Ovary (tissue), 9 donors: ENCODE measurements around the gene ALDOC. TPM values are rescaled to one million over a fixed set of nuclear protein-coding genes. Genes with fewer than 3 reads are reported as not detected.

Experiments
- DNase-seq, 5 donors: peaks; one replicate each; pipeline ENCODE4 v3.0.0-alpha.2; 2019 to 2020
- H3K27ac ChIP-seq, 2 donors: fragments of 200-600 bp; one replicate each; pipeline versions ENCODE4 v1.5.1 to v1.8.0; 2019 to 2022
- H3K27me3 ChIP-seq: fragments of 200-600 bp; one replicate; pipeline ENCODE4 v1.8.0; 2022
- H3K36me3 ChIP-seq: fragments of 200-600 bp; sonication (generic); one replicate; pipeline ENCODE4 v1.5.1; 2019
- H3K4me1 ChIP-seq: one replicate; pipeline ENCODE4 v1.8.1; 2013; ENCODE audit warnings: mild to moderate bottlenecking, moderate library complexity; ENCODE audit not compliant: insufficient read depth
- H3K4me3 ChIP-seq: fragments of 200-600 bp; sonication (generic); one replicate; pipeline ENCODE4 v1.5.1; 2017
- H3K9me3 ChIP-seq, 2 donors: fragments of 200-600 bp in 1 of 2; sonication (generic) in 1 of 2; one replicate each; pipeline versions ENCODE4 v1.5.1 to v1.8.1; 2013 to 2019; ENCODE audit warnings: mild to moderate bottlenecking in 1 of 2, moderate library complexity in 1 of 2
- CTCF ChIP-seq, 3 donors: fragments of 450-650 bp in 2 of 3; fragments of 200-600 bp in 1 of 3; IDR thresholded peaks; one replicate each; pipeline versions ENCODE4 v1.5.1 to v1.8.0; 2016 to 2022; ENCODE audit warnings: antibody characterized with exemption in 3 of 3, mild to moderate bottlenecking in 1 of 3
- EP300 ChIP-seq: sonication (generic); formaldehyde crosslinking; IDR thresholded peaks from one replicate; pipeline ENCODE4 v1.6.1; 2017; ENCODE audit warnings: antibody characterized with exemption
- POLR2A ChIP-seq: fragments of 450-650 bp; IDR thresholded peaks from one replicate; pipeline ENCODE4 v1.6.1; 2017; ENCODE audit warnings: antibody characterized with exemption, mild to moderate bottlenecking, moderate library complexity
- WGBS, 3 donors: extraction: QIAGEN DNeasy Blood & Tissue Kit in 1 of 3; methylation state at CpG; one replicate each; pipeline versions ENCODE4 v1.1.5 to v1.1.7; 2013 to 2017; 5-methylcytosine and 5-hydroxymethylcytosine counted together
- intact Hi-C, 4 donors: fragments of 100-400 bp; cut with DNase I; formaldehyde crosslinking; loops; one replicate each; pipeline versions ENCODE4 v1.11.0 to v1.15.1; 2022 to 2023
- polyA plus RNA-seq, 2 donors: library from polyadenylated mRNA; stranded (reverse); fragments of 200-250 nt in 1 of 2; fragments of 350-450 nt in 1 of 2; fragmentation: Illumina TruSeq in 1 of 2; extraction: RNeasy Lipid Tissue Mini Kit (QIAGEN cat#74804) in 1 of 2; gene quantifications; one replicate each; pipeline ENCODE4 v1.2.3, GENCODE V29; 2013 to 2014
- total RNA-seq, 7 donors: library from RNA; depleted of rRNA in 2 of 7; stranded (reverse); fragments of >200 nt in 2 of 7; fragmentation: NEBNext Ultra II Directional in 3 of 7; extraction: Animal tissue kit (Norgen Biotek cat#: 25700) in 3 of 7; gene quantifications; one replicate each; pipeline versions ENCODE4 v1.1.0 to v1.2.4, GENCODE V29; 2016 to 2023
- donor health status: DM: no; HTN: no; CAD: no; lungs with moderate emphysema.
- donor health status: DM: no; HTN: no; CAD: no.
- donor health status: Bipolar disorder and iron deficiency.
- donor health status: DM: yes; HTN: yes; CAD: no.
- donor health status: DM: no; HTN: no; CAD: no.
- donor health status: DM: yes; HTN: yes; CAD: no.

Gene ALDOC
- total and polyA plus RNA-seq, 9 donors, result 17.1 to 71.5 (median 28.4) TPM

- Histone ChIP-seq H3K27me3 (no peaks in the 10 kb centered on the region), H3K4me1 (no peaks in the 10 kb centered on the region), H3K9me3 (no peaks in the 10 kb centered on the region), H3K27ac (no peak overlapping the region), H3K36me3 (no peaks in the 10 kb centered on the region), H3K4me3 (no peak overlapping the region)
- intact Hi-C loops, result no loop called here
- 80 to 84% (median 82%) methylated on average over 14 of the region's 14 CpGs for WGBS, 3 donors
- no peak for DNase-seq
- TF ChIP-seq EP300 (no peak), CTCF (IDR thresholded peaks at IDR 0.05) (no peak), POLR2A (no peak)
These were observed 38.3 kb downstream of the ALDOC start for GRCh38 chr17:28538296-28538895.

DNA sequence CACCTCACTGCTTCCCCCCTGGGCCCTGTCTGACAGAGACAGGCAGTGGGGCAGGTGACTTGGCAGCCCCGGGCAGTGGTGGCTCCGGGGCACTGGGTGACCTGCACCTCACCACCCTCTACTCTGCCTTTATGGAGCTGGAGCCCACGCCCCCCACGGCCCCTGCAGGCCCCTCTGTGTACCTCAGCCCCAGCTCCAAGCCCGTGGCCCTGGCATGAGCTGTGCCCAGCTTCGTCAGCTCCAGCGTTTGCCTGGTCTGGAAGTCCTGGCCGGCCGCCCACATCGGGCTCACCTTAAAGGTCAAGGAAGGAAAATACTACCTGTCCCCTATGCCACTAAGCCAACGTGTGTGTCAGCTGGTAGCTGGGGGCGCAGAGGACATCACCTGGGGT lies 39.5 kb downstream of the ALDOC start:
- intact Hi-C loops, result no loop called here
- H3K27ac ChIP-seq, result no peak overlapping the region
- H3K36me3 ChIP-seq, result no peaks in the 10 kb centered on the region
- H3K27me3 ChIP-seq, result no peaks in the 10 kb centered on the region
- H3K9me3 ChIP-seq, result no peaks in the 10 kb centered on the region
- 68 to 86% (median 68%) methylated on average over 9 to 12 of the region's 12 CpGs for WGBS, 3 donors
- no peaks in the 10 kb centered on the region for H3K4me1 ChIP-seq
- no peak for DNase-seq
- no peak for TF ChIP-seq POLR2A
- no peak for TF ChIP-seq EP300
- TF ChIP-seq CTCF (IDR thresholded peaks at IDR 0.05), result no peak
- H3K4me3 ChIP-seq, result no peak overlapping the region

GRCh38 chr17:28536532-28537218 lies 40.0 kb downstream of the ALDOC start:
- Histone ChIP-seq H3K27me3 (no peaks in the 10 kb centered on the region), H3K36me3 (no peaks in the 10 kb centered on the region), H3K4me1 (no peaks in the 10 kb centered on the region), H3K27ac (no peak overlapping the region), H3K9me3 (no peaks in the 10 kb centered on the region), H3K4me3 (no peak overlapping the region)
- WGBS, 3 donors, result 55 to 65% (median 58%) methylated on average over 9 of the region's 9 CpGs
- intact Hi-C loops, result no loop called here
- no peak for TF ChIP-seq EP300
- no peak for TF ChIP-seq POLR2A
- no peak for TF ChIP-seq CTCF (IDR thresholded peaks at IDR 0.05)
- no peak for DNase-seq

DNA sequence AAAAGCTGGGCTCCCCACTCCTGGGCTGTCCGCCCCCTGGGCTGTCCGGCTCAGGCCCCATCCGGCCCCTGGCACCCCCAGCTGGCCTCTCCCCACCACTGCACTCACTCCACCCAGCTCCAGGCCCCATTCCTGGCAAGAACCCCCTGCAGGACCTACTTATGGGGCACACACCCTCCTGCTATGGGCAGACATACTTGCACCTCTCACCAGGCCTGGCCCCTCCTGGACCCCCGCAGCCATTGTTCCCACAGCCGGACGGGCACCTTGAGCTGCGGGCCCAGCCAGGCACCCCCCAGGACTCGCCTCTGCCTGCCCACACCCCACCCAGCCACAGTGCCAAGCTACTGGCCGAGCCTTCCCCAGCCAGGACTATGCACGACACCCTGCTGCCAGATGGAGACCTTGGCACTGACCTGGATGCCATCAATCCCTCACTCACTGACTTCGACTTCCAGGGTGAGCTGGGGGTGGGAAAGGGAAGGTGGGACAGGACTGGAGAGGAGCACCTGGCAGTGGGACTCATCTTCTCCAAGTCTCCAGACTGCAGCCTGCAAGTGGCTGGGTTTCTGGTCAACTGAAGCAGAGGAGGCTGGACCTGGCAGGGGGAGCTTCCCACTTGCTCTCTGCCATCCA lies 41.8 kb downstream of the ALDOC start:
- no peak for DNase-seq
- 77 to 85% (median 80%) methylated on average over 11 of the region's 11 CpGs for WGBS, 3 donors
- Histone ChIP-seq H3K4me1 (no peaks in the 10 kb centered on the region), H3K36me3 (no peaks in the 10 kb centered on the region), H3K27ac (no peak overlapping the region), H3K4me3 (no peak overlapping the region), H3K27me3 (no peaks in the 10 kb centered on the region), H3K9me3 (no peaks in the 10 kb centered on the region)
- no peak for TF ChIP-seq CTCF (IDR thresholded peaks at IDR 0.05)
- no peak for TF ChIP-seq EP300
- no peak for TF ChIP-seq POLR2A
- intact Hi-C loops, result no loop called here
